GM23248 (cell line): ENCODE data around the gene FMO3. TPM values are rescaled to one million over a fixed set of nuclear protein-coding genes. Genes with fewer than 3 reads are reported as not detected.

Experiments used
- DNase-seq: peaks from one replicate; pipeline ENCODE4 v3.0.0-alpha.2; 2015
- H2AFZ ChIP-seq: fragments of 200-600 bp; sonication (generic); 2 replicates; pipeline ENCODE4 v1.6.1; 2016; ENCODE audit warnings: antibody characterized with exemption
- H3F3A ChIP-seq: fragments of 200-600 bp; sonication (generic); 2 replicates; pipeline ENCODE4 v1.6.1; 2016; ENCODE audit warnings: mild to moderate bottlenecking, antibody characterized with exemption, mixed run types; ENCODE audit not compliant: insufficient read depth
- H3K27ac ChIP-seq: fragments of 200-600 bp; sonication (generic); 2 replicates; pipeline ENCODE4 v1.5.1; 2016; ENCODE audit warnings: mild to moderate bottlenecking
- H3K27me3 ChIP-seq: fragments of 200-600 bp; sonication (generic); replicated peaks from 2 replicates; pipeline ENCODE4 v1.6.1; 2016; ENCODE audit warnings: mild to moderate bottlenecking; ENCODE audit not compliant: insufficient read depth
- H3K36me3 ChIP-seq: fragments of 200-600 bp; sonication (generic); 2 replicates; pipeline ENCODE4 v1.6.1; 2016; ENCODE audit warnings: low read depth, mild to moderate bottlenecking
- H3K4me1 ChIP-seq: fragments of 200-600 bp; sonication (generic); 2 replicates; pipeline ENCODE4 v1.6.1; 2016; ENCODE audit warnings: mild to moderate bottlenecking; ENCODE audit not compliant: insufficient read depth
- H3K4me2 ChIP-seq: fragments of 200-600 bp; sonication (generic); one replicate; pipeline ENCODE4 v1.6.1; 2016; ENCODE audit warnings: mild to moderate bottlenecking; ENCODE audit not compliant: unreplicated experiment
- H3K4me3 ChIP-seq: fragments of 200-600 bp; sonication (generic); 2 replicates; pipeline ENCODE4 v1.5.1; 2016; ENCODE audit warnings: mild to moderate bottlenecking
- H3K79me2 ChIP-seq: fragments of 200-600 bp; sonication (generic); 2 replicates; pipeline ENCODE4 v1.6.1; 2016; ENCODE audit warnings: mild to moderate bottlenecking; ENCODE audit not compliant: insufficient read depth
- H3K9ac ChIP-seq: fragments of 200-600 bp; sonication (generic); 2 replicates; pipeline ENCODE4 v1.6.1; 2016; ENCODE audit warnings: mild to moderate bottlenecking
- H3K9me2 ChIP-seq: fragments of 200-600 bp; sonication (generic); 2 replicates; pipeline ENCODE4 v1.6.1; 2016; ENCODE audit warnings: mixed run types, mild to moderate bottlenecking, moderate library complexity; ENCODE audit not compliant: insufficient read depth
- H3K9me3 ChIP-seq: fragments of 200-600 bp; sonication (generic); one replicate; pipeline ENCODE4 v1.6.1; 2017; ENCODE audit warnings: low read depth
- H4K20me1 ChIP-seq: fragments of 200-600 bp; sonication (generic); 2 replicates; pipeline ENCODE4 v1.6.0; 2016; ENCODE audit not compliant: insufficient read depth
- EZH2 ChIP-seq: fragments of 200-600 bp; sonication (generic); IDR thresholded peaks from 2 replicates; pipeline ENCODE4 v1.6.1; 2018; ENCODE audit warnings: antibody characterized with exemption, mild to moderate bottlenecking; ENCODE audit not compliant: insufficient read depth, poor library complexity, severe bottlenecking
- EZH2phosphoT487 ChIP-seq: fragments of 200-600 bp; sonication (generic); IDR thresholded peaks from 2 replicates; pipeline ENCODE4 v1.6.1; 2018; ENCODE audit warnings: antibody characterized with exemption, moderate library complexity, mild to moderate bottlenecking, low read depth; ENCODE audit not compliant: insufficient read depth
- WGBS, 2 experiments: methylation state at CpG; one replicate each; pipeline ENCODE4 v1.1.6; 2015 to 2017; ENCODE audit warnings: low lambda C conversion rate in 2 of 2, low coverage in 1 of 2; ENCODE audit errors: missing lambda C conversion rate in 2 of 2; 5-methylcytosine and 5-hydroxymethylcytosine counted together
- in situ Hi-C: fragments of 300-500 bp; cut with MboI; formaldehyde crosslinking; loops from 2 replicates; pipeline ENCODE4 v1.15.0; 2020
- polyA plus RNA-seq: library from polyadenylated mRNA; unstranded; fragments of >200 nt; fragmentation: Nextera tagmentation; extraction: Ambion mirVana; gene quantifications from 2 replicates; pipeline ENCODE4 v1.2.1, GENCODE V29; 2016
- total RNA-seq: library from RNA; depleted of rRNA; stranded (reverse); fragments of >200 nt; shearing (Covaris generic); gene quantifications from 2 replicates; pipeline ENCODE4 v1.2.3, GENCODE V29; 2014

FMO3 gene
- total and polyA plus RNA-seq, 2 experiments from 2014 or later = not detected

DNA sequence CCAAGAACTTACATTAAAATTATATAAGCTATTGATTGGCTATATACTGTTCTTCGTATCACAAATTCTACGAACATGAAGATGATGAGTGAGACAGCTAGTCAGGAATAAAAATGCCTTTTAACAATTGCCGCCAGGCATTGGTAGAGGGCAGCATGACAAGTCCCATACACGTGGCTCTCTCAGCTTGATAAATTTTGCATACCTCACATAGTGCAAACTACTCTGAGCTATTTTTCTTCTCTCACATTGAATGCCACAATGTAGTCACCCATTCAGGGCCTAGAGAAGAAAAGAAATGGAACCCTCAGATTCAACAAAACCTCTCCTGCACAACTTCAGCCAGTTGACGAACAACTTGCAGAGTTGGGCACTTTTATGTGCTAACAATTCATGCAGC, 67.4 kb downstream of the FMO3 start:
- no peak overlapping the region for H3K4me2 ChIP-seq
- no peaks in the 10 kb centered on the region for H3K9me3 ChIP-seq
- in situ Hi-C loops = no loop called here
- H3K9me2 ChIP-seq = no peaks in the 10 kb centered on the region
- no peak overlapping the region for H2AFZ ChIP-seq
- H3F3A ChIP-seq = no peaks in the 10 kb centered on the region
- H3K36me3 ChIP-seq = no peaks in the 10 kb centered on the region
- no peak for TF ChIP-seq EZH2phosphoT487
- TF ChIP-seq EZH2 = no peak
- no peak overlapping the region for H3K27ac ChIP-seq
- no peaks in the 10 kb centered on the region for H3K79me2 ChIP-seq
- DNase-seq = no peak
- H3K27me3 ChIP-seq = peaks cover 7% of the 10 kb centered on the region; the same call in 1 of the 2 replicates
- H3K4me3 ChIP-seq = no peak overlapping the region
- H3K9ac ChIP-seq = no peak overlapping the region
- 66 to 68% methylated on average over 5 of the region's 5 CpGs for WGBS, 2 experiments
- H3K4me1 ChIP-seq = no peaks in the 10 kb centered on the region
- H4K20me1 ChIP-seq = no peaks in the 10 kb centered on the region

DNA sequence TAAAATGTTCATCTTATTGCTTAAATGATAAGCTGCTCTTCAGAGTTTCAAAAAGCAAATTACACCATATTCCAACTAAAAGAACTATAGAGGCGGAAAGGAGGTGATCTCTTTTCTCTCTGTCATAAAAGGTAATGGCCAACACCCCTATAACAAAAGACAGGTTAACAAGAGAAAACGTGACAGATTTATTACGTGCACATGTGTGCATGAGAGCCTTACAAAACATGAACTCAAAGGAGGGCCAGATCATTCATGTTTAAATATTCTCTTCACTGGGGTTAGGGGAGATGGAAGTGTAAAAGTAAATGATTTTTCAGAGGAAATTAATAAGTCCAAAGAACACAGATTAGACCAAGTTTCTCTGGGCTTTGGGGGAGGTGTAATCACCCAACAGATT, 67.8 kb downstream of the FMO3 start:
- Histone ChIP-seq H3K36me3 (no peaks in the 10 kb centered on the region), H3K9ac (no peak overlapping the region), H3K4me3 (no peak overlapping the region), H3K27me3 (peaks cover 7% of the 10 kb centered on the region; the same call in 1 of the 2 replicates), H3K27ac (no peak overlapping the region), H4K20me1 (no peaks in the 10 kb centered on the region), H3K9me2 (no peaks in the 10 kb centered on the region), H3K9me3 (no peaks in the 10 kb centered on the region), H3F3A (no peaks in the 10 kb centered on the region), H3K4me2 (no peak overlapping the region), H2AFZ (no peak overlapping the region), H3K4me1 (no peaks in the 10 kb centered on the region), H3K79me2 (no peaks in the 10 kb centered on the region)
- in situ Hi-C loops = no loop called here
- no peak for DNase-seq
- WGBS, 2 experiments = 24 to 26% methylated on average over 3 of the region's 3 CpGs
- TF ChIP-seq EZH2phosphoT487 = no peak

- 30 to 40% methylated on average over 2 of the region's 2 CpGs for WGBS, 2 experiments
- no peak for TF ChIP-seq EZH2phosphoT487
- no peak for TF ChIP-seq EZH2
- no peak overlapping the region for H2AFZ ChIP-seq
- no peak overlapping the region for H3K27ac ChIP-seq
- H3K27me3 ChIP-seq = peaks cover 7% of the 10 kb centered on the region; the same call in 1 of the 2 replicates
- in situ Hi-C loops = no loop called here
- no peaks in the 10 kb centered on the region for H3K9me3 ChIP-seq
- no peaks in the 10 kb centered on the region for H3K36me3 ChIP-seq
- no peaks in the 10 kb centered on the region for H3K9me2 ChIP-seq
- no peak overlapping the region for H3K9ac ChIP-seq
- no peaks in the 10 kb centered on the region for H3K79me2 ChIP-seq
- no peak for DNase-seq
- no peak overlapping the region for H3K4me2 ChIP-seq
- no peaks in the 10 kb centered on the region for H3F3A ChIP-seq
- no peak overlapping the region for H3K4me3 ChIP-seq
- no peaks in the 10 kb centered on the region for H3K4me1 ChIP-seq
- no peaks in the 10 kb centered on the region for H4K20me1 ChIP-seq
Measured at GRCh38 chr1:171159148-171159547, 68.4 kb downstream of the FMO3 start.

GRCh38 chr1:171160211-171160610, 69.5 kb downstream of the FMO3 start:
- Histone ChIP-seq H3K4me2 (no peak overlapping the region), H3K4me3 (no peak overlapping the region), H3K27me3 (peaks cover 7% of the 10 kb centered on the region; the same call in 1 of the 2 replicates), H3K9me3 (no peaks in the 10 kb centered on the region), H3K9me2 (no peaks in the 10 kb centered on the region), H3K4me1 (no peaks in the 10 kb centered on the region), H3K36me3 (no peaks in the 10 kb centered on the region), H2AFZ (no peak overlapping the region), H3F3A (no peaks in the 10 kb centered on the region), H3K27ac (no peak overlapping the region), H4K20me1 (no peaks in the 10 kb centered on the region), H3K79me2 (no peaks in the 10 kb centered on the region), H3K9ac (no peak overlapping the region)
- in situ Hi-C loops = no loop called here
- TF ChIP-seq EZH2 (no peak), EZH2phosphoT487 (no peak)
- DNase-seq = no peak
- 65 to 67% methylated on average over 3 of the region's 3 CpGs for WGBS, 2 experiments
